GM19238 (cell line): ENCODE results near the gene STPG1.

Source experiments
- DNase-seq: peaks from one replicate; pipeline ENCODE4 v3.0.0; 2011; ENCODE audit warnings: low spot score; ENCODE audit not compliant: insufficient read length

The STPG1 gene

DNA sequence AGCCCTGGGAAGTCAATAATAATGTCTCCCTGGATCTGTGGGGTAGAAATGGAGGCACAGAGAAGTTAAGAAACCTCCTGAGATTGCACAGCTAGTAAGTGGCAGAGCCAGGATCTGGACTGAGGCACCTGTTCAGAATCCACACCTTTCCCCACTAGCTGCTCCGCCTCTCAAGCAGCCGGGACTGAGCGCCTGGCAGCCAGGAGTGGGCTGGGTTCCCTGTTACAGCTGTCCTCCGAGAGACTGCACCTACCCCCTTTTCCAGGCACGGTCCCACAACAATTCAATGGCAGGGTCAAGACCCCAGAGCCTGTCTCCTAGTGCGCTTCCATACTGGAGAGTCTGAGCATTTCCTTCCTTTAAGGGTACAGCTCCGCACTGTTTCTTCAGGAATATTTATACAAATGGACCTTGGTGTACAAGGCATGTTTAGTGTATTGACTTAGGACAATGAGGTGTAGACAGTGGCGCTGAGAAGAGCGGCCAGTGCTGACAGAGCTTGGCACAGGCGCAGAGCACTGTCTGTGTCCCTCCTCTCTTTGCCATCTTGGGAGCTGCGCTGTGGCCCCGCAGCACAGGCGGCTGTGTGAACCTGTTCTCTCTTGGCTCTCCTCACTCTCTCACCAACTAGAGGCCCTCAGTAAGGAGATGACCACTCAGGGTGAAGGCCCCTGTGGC is 70.0 kb downstream of the STPG1 start:
- DNase-seq = no peak

- DNase-seq = no peak
Measured at GRCh38 chr1:24341260-24341659, 72.3 kb downstream of the STPG1 start.

DNA sequence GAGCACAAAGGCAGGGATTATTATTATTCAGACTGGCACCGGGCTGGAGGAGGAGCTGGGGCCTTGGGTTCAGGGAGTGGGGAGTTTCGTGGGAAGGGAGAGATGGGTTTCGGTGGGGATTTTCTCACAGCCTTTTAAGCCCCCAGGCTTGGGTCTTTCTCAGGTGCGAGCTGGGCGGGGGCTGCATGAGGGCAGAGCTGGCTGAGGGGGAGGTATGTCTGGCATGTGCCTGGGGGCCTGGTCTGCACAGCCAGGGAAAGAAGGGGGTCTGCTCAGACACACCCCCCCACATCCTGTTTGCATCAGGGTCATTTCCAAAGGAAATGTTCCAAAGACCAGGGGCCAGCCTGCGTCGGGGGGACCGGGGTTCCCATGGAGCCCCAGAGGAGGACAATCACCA is 72.8 kb downstream of the STPG1 start:
- no peak for DNase-seq

DNA sequence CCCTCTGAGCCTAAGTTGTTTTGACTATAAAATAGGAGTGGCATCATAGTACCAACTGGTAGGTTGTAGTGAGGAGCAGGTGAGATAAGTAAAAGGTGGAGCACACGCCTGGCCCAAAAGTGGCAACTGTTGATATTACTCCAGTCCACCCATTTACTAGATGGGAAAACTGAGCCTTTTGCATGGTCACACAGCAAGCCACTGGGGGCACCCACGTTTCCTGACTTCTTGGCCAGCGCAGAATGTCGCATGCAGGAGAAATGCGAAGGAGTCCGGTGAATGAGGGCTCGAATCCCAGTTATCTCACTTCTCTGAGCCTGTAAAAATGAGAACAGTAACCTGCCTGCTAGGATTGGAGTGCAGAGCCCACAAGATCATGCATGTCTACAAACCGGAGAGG is 73.6 kb downstream of the STPG1 start:
- DNase-seq = no peak

DNA sequence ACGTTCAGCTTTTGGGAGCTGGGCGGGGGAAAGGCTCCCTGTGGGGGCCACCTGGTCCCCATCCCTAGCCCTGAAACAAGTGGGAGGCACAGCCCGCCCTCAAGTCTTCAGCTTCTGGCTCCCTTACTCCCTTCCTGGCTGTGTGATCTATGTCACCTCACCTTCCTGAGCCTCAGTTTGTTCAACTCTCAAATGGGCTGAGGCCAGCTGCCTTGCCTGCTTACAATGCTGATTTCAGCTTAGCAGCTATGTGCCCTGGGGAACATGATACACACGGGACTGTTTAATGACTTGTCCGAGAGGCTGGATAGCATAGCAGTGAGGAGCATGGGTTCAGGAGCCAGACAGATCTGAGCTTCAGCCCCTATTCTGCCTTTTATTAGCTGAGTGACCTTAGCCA is 75.1 kb downstream of the STPG1 start:
- no peak for DNase-seq

GRCh38 chr1:24337455-24337854 is 76.1 kb downstream of the STPG1 start:
- DNase-seq = no peak

- no peak for DNase-seq
Measured at GRCh38 chr1:24336075-24336474, 77.5 kb downstream of the STPG1 start.

DNA sequence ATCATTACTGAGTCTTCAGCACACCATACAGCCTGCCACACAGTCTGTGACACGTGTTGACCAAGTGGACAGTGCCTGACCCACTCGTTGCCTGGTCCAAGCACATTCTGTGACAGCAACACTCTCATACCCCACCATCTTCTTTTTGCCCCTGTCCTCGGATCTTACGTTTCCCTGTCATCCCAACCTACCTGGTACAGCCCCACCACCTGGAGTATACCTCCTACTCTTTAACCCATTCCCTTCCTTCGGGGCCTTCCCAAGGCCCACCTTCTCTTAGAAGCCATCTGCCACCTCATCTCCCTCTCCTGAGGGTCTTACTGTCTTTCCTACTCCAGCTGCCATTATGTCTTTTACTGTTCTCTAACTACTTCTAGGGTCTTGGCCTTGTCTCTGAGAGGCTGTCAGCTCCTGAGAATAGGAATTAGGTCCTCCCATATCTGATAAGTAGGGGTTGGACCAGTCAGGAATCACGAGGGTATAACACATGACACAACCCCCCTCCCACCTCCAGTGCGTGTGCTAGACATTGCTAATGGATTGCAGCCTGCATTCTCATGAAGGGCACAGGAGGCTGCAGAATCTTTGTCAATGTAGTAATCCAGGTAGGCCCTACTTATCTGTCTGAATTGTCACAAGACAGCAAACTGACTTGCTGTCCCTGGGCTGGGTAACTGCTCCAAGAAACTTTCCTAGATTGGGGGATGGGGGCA is 81.5 kb downstream of the STPG1 start:
- DNase-seq = no peak

DNA sequence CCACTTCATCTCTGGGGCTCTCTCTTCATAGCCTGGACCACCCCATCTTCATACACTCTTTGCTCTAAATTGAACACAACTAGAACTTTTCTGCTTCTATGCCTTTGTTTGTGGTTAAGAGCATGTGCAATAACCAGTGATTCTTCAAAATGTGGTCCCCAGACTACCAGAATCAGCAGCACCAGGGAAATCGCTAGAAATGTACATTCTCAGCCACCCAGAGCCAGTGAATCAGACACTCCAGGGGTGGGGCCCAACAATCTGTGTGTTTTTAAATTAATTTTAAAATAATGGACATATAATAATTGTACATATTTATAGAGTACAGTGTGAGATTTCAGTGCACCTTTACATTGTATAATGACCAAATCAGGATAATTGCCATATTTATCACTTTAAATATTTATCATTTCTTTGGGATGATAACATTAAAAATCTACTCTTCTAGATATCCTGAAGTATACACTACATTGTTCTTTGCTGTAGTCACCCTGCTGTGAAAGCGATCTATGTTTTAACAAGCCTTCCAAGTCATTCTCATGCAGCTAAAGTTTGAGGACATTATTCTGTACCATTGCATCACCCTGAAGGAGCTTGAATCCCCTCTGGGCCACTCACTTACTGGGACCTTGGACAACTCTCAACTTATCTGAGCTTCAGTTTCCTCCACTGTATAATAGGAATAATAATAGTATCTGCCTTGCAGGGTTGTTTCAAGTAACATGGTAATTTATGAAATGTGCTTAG is 83.6 kb downstream of the STPG1 start:
- DNase-seq = no peak

- DNase-seq = no peak
Measured at GRCh38 chr1:24329331-24329730, 84.3 kb downstream of the STPG1 start.

DNA sequence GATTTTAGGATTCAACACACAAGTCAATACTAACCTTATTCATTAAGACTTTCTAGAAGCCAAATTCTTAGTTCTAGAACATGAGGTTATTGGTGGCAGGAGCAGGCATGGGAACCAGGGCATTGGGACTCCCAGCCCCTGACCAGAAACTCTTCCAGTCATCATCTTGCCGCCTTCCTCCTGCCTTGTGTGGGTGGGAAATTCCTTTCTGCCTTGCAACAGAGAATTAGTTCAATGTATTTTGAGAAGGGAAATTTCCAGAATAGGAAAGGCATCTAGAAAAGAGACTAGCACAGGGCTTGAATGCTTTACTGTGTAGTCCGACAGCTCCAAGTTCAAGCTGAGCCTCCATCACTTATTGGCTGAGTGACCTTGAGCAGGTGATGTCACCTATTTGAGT is 85.7 kb downstream of the STPG1 start:
- no peak for DNase-seq

GRCh38 chr1:24327486-24327885 is 86.1 kb downstream of the STPG1 start:
- no peak for DNase-seq

DNA sequence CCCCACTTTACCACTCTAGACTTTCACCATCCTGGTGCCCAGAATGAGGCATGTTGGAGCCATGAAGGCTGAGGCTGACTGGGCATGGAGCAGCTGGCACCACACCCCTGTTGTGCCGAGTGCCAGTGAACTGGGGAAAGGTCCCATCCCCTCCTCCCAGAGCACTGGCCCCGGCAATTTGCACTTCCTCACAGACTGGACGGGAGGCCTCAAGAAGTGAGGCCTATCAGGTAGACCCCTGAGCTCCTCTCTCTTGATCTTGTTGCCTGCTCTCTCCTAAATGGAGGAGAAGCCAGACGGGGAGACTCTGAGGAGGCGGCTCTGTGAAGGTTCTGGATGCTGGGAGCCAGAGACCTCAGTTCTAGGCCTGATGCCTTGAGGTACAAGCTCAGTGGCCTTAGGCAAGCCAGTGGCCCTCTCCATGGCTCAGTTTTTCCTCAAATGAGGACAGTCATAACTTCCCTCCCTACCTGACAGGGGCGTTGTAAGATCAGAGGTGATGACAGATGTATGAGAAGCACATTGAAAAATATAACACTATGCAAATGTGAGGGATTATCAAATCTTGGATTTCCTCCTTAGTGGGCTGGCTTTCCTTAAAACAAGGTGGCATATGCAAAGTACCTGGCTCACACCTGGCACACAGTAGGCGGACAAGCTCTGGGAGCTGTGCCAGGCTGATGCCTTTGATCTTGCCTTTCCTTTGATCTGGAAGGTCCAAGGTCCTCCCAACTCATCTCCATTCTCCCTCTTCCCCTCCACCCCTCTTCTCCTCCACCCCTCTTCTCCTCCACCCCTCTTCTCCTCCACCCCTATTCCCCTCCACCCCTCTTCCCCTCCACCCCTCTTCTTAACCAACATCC is 87.8 kb downstream of the STPG1 start:
- no peak for DNase-seq

GRCh38 chr1:24324903-24325302 is 88.7 kb downstream of the STPG1 start:
- DNase-seq = no peak

- no peak for DNase-seq
Measured at GRCh38 chr1:24323281-24323680, 90.3 kb downstream of the STPG1 start.

DNA sequence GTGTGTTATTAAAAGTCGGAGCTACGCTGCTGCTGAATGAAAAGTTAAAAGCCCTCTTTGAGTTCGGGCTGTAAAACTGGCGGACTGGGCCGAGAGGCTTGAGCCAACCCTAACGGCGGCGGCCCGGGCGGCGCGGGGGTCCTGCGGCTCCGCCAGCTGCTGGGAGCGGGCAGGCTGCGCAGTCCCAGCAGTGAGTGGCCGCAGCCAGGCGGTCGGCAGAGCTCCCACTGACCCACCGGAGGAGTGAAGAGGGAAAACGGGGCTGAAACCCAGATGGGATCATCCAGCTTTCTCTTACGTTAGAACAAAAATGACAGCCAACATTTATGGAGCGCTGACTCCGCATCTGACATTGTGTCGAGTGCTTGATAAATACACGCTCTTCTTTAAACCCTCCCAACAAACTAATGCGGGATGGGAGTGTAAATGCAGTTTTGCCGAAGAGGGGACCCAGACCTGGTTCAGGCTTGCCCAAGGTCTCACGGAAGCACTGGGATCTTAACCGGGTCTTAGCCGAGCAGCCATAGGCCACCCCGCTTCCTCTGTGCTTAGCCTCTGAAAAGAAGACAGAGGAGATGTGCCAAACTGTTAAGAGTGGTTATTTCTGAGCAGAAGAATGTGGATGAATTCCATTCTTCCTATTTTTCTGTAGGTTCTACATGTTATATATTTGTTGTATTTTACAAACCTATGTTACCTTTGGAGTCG is 91.0 kb downstream of the STPG1 start:
- DNase-seq = no peak

DNA sequence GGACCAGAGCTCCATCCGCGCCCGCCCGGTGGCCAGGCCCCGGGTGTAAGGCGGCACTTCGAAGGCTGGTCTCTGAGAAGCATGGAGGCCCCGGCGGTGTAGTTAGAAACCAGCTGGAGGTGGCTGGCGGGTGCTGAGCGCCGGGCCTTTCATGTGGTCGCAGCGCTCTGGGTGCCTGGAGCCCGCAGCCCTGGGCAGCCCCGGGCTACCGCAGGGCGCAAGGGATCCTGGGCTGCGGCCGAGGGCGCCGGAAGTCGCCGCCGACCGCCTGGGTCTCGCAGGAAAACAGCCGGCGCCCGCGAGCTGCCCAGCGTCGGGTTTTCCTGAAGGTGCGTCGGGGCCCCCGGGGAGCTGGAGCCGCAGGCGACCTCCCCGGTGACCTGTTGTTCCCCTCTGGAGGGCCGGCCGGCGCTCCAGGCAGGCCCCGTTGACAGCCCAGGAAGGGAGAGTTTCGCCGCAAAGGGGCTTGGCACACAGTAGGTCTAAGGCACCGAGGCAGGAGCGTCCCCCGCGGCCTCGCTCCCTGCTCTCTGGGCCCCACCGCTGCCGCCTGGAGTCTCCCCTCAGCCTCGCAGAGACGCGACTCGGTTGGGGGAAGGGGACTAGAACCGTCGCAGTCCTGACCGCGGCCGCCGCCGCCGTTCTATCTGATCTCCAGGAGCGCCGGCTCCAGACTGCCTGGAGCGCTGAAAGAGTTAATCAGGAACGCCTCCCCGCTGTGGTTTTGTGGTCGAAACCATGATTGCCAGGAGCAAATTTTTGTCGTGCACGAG is 91.7 kb downstream of the STPG1 start:
- DNase-seq = peak; percentile 58

- no peak for DNase-seq
Measured at GRCh38 chr1:24321126-24321525, 92.5 kb downstream of the STPG1 start.

- no peak for DNase-seq
Measured at GRCh38 chr1:24319962-24320361, 93.6 kb downstream of the STPG1 start.

DNA sequence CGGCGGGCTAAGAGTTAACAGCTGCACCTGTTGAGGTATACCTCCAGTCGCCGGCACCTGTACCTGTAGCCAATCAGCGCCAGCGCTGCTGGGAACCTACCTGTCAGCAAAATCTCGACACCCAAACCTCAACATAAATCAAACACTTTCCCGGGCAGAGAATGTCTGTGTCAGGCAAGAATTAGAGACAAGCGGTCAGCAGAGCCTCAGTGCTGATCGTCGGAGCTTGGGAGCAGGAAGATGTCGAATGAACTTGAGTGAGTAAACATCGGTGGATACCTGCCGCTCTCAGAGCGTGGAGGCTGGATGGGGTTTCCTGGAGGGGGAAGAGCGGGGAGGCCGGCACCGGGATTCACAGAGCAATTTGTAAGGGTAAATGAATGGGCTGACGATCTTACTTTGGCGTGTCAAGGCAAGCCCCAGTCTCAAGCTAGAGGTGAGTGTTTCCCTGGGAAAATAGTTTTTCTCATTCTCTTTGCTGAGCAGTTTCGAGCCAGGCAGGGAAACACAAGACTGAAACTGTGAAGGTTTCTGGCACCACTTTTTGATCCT is 94.2 kb downstream of the STPG1 start, which contains the start of gene GRHL3:
TSS of gene GRHL3 (plus strand) at position 46 of the 552 bp plus-strand sequence. CDS start at position 241, 195 bp downstream.
- no peak for DNase-seq
